Measurements from ENCODE around the gene FSCN2.

Gene FSCN2

GRCh38 chr17:81551458-81552243, 23.5 kb downstream of the FSCN2 start:
- Histone ChIP-seq H3K9me3 (replicated peaks; ENCODE audit: insufficient read depth, low read length) (no peaks in the 10 kb centered on the region), H3K4me3 (ENCODE audit: low read length) (peak overlapping the region; percentile 83), H3K9me2 (replicated peaks; ENCODE audit: insufficient read depth, low read length) (no peaks in the 10 kb centered on the region), H2AFZ (ENCODE audit: low read length) (peak overlapping the region; percentile 51), H4K20me1 (ENCODE audit: insufficient read depth, low read length) (no peaks in the 10 kb centered on the region), H3K4me1 (ENCODE audit: low read length) (peaks cover 16% of the 10 kb centered on the region; the same call in 1 of the 2 replicates), H3K36me3 (replicated peaks; ENCODE audit: insufficient read depth, low read length) (no peaks in the 10 kb centered on the region), H3K27me3 (replicated peaks; ENCODE audit: insufficient read depth, low read length) (no peaks in the 10 kb centered on the region), H3F3A (ENCODE audit: insufficient read depth, low read length) (peaks cover 22% of the 10 kb centered on the region), H3K4me2 (ENCODE audit: low read depth, low read length) (peak overlapping the region; percentile 87), H3K79me2 (ENCODE audit: low read length) (peaks cover 27% of the 10 kb centered on the region), H3K27ac (ENCODE audit: low read length) (no peak overlapping the region), H3K9ac (ENCODE audit: low read length) (peak overlapping the region; percentile 77)
- TF ChIP-seq EZH2 (optimal IDR thresholded peaks at IDR 0.05; ENCODE audit: low read depth, low read length): no peak
- no peak for TF ChIP-seq CTCF (IDR thresholded peaks at IDR 0.05; ENCODE audit: low read length)
- no peak for TF ChIP-seq EZH2phosphoT487 (IDR thresholded peaks at IDR 0.05; ENCODE audit: low read length)
- peak; percentile 19 for DNase-seq

- DNase-seq: peak; percentile 84
- Histone ChIP-seq H3F3A (ENCODE audit: insufficient read depth, low read length) (peaks cover 22% of the 10 kb centered on the region), H3K36me3 (replicated peaks; ENCODE audit: insufficient read depth, low read length) (no peaks in the 10 kb centered on the region), H4K20me1 (ENCODE audit: insufficient read depth, low read length) (no peaks in the 10 kb centered on the region), H3K4me3 (ENCODE audit: low read length) (peak within 1 kb of the TSS; percentile 83), H3K27ac (ENCODE audit: low read length) (peak within 1 kb of the TSS; percentile 61; the same call in 1 of the 2 replicates), H3K4me2 (ENCODE audit: low read depth, low read length) (peak within 1 kb of the TSS; percentile 88), H3K9ac (ENCODE audit: low read length) (peak within 1 kb of the TSS; percentile 77), H3K79me2 (ENCODE audit: low read length) (peaks cover 27% of the 10 kb centered on the region), H3K9me3 (replicated peaks; ENCODE audit: insufficient read depth, low read length) (no peaks in the 10 kb centered on the region), H3K4me1 (ENCODE audit: low read length) (peaks cover 16% of the 10 kb centered on the region; the same call in 1 of the 2 replicates), H3K27me3 (replicated peaks; ENCODE audit: insufficient read depth, low read length) (no peaks in the 10 kb centered on the region), H3K9me2 (replicated peaks; ENCODE audit: insufficient read depth, low read length) (no peaks in the 10 kb centered on the region), H2AFZ (ENCODE audit: low read length) (peak within 1 kb of the TSS; percentile 51)
- TF ChIP-seq EZH2phosphoT487 (IDR thresholded peaks at IDR 0.05; ENCODE audit: low read length): no peak
These were observed 24.3 kb downstream of the FSCN2 start, which contains the start of gene FAAP100 for GRCh38 chr17:81552244-81553017. FAAP100 (minus strand) TSS chr17:81552353; CDS start chr17:81552330, 23 bp downstream.

GRCh38 chr17:81553018-81553615, 24.9 kb downstream of the FSCN2 start:
- Histone ChIP-seq H4K20me1 (ENCODE audit: insufficient read depth, low read length) (no peaks in the 10 kb centered on the region), H3K4me3 (ENCODE audit: low read length) (peak overlapping the region; percentile 83), H3K9ac (ENCODE audit: low read length) (peak overlapping the region; percentile 67), H3K27me3 (replicated peaks; ENCODE audit: insufficient read depth, low read length) (no peaks in the 10 kb centered on the region), H3K27ac (ENCODE audit: low read length) (peak overlapping the region; percentile 61; the same call in 1 of the 2 replicates), H3K4me2 (ENCODE audit: low read depth, low read length) (peak overlapping the region; percentile 88), H3K9me2 (replicated peaks; ENCODE audit: insufficient read depth, low read length) (no peaks in the 10 kb centered on the region), H3F3A (ENCODE audit: insufficient read depth, low read length) (peaks cover 22% of the 10 kb centered on the region), H3K4me1 (ENCODE audit: low read length) (peaks cover 16% of the 10 kb centered on the region; the same call in 1 of the 2 replicates), H3K79me2 (ENCODE audit: low read length) (peaks cover 27% of the 10 kb centered on the region), H3K36me3 (replicated peaks; ENCODE audit: insufficient read depth, low read length) (no peaks in the 10 kb centered on the region), H3K9me3 (replicated peaks; ENCODE audit: insufficient read depth, low read length) (no peaks in the 10 kb centered on the region), H2AFZ (ENCODE audit: low read length) (peak overlapping the region; percentile 42)
- no peak for TF ChIP-seq EZH2phosphoT487 (IDR thresholded peaks at IDR 0.05; ENCODE audit: low read length)
- TF ChIP-seq CTCF (IDR thresholded peaks at IDR 0.05; ENCODE audit: low read length): peak; percentile 37
- TF ChIP-seq EZH2 (optimal IDR thresholded peaks at IDR 0.05; ENCODE audit: low read depth, low read length): no peak
- DNase-seq: peak; percentile 94

Measured in MM.1S (cell line).